Stimulated activated CD4-positive, alpha-beta T cell treated with anti-CD3 and anti-CD28 coated beads, Interleukin-15, amount 100 ng/mL, for 48 hours (primary cell): ENCODE measurements around the gene SART1.

Experiments used
- DNase-seq, 2 donors: peaks; one replicate each; pipeline ENCODE4 v3.0.0-alpha.2; 2020; ENCODE audit warnings: low read depth in 2 of 2

SART1 gene

DNA sequence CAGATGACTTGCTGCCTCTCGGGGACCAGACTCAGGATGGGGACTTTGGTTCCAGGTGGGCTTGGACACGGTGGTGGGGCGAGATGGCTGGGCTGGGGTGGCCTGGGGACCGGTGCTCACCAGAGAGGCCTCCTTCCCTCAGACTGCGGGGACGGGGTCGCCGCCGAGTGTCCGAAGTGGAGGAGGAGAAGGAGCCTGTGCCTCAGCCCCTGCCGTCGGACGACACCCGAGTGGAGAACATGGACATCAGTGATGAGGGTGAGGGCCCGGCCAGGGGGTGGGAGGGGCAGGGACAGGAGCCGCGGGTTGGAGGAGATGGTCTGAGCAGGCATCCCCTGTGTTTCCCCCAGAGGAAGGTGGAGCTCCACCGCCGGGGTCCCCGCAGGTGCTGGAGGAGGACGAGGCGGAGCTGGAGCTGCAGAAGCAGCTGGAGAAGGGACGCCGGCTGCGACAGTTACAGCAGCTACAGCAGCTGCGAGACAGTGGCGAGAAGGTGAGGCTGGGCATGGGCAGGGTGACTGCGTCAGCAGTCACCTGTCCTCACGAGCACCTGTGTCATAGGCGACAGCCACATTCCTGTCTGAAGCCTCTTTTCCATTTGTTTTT lies 5.9 kb downstream of the SART1 start:
- no peak for DNase-seq

- DNase-seq: no peak
Measured at GRCh38 chr11:65968600-65969482, 7.3 kb downstream of the SART1 start.

DNA sequence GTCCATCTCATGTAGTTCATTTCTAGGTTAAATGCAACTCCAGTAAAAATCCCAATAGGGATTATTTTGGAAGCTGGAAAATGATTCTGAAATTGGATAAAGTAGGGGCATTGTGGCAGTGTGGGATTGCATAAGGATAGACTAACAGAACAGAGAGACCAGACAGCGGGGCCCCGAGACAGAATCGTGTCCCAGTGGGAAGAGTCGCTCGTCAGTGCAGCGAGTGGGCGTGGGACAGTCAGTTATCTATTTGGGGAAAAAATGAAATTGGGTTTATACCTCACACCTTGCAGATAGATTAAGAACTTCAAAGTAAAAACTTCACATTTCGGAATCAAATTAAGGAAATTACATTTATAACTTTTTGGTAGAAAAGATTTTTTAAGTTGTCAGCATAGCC lies 10.6 kb downstream of the SART1 start:
- no peak for DNase-seq

DNA sequence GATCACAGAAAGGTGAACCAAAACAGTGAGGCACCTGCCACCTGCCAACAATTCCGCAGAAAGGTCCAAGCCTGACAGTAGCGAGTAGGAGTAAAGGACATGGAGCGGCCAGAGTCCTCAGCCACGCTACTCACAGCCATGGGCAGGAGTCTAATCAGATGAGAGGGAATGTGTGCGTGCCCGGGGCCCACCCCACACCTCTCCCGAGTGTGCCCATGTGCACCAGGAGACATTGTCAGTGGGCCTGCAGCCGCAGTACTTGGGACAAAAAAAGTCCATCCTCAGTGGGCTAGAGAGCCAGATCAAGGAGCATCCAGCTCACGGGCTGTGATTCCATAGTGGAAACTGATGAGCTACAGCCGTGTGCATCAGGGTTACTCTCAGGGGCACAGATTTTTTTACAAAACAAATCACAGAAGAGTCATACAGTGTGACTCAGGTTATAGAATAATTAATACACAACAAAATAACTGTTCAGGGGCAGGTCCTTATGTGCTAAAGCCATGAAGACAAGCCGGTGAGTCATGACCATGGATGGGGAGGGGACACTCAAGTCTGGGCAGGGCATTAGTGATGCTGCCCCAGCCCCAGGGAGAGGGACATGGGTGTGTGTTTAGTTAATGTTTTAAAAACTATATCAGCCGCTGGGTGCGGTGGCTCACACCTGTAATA lies 12.0 kb downstream of the SART1 start:
- no peak for DNase-seq

DNA sequence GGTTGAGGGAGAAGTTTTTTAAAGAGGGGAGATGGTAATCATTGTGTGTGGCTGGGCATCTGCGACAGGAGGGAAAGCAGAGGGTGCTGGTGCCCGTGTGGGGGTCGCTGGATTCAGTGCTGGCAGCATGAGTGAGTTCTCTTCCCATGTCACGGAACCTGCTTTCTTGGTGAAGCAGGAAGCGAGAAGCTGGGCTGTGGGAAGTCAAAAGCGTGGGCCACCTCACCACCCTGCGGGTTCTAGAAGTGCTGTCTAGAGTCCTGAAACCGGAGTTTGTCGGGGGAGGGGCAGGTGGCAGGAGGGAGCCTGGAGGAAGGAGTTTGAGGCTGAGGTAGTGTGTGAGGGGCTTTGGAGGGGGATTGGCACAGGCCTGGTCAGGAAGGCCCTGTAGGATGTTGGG lies 14.2 kb downstream of the SART1 start:
- DNase-seq: no peak

GRCh38 chr11:65976216-65977176 lies 15.0 kb downstream of the SART1 start:
- no peak for DNase-seq

DNA sequence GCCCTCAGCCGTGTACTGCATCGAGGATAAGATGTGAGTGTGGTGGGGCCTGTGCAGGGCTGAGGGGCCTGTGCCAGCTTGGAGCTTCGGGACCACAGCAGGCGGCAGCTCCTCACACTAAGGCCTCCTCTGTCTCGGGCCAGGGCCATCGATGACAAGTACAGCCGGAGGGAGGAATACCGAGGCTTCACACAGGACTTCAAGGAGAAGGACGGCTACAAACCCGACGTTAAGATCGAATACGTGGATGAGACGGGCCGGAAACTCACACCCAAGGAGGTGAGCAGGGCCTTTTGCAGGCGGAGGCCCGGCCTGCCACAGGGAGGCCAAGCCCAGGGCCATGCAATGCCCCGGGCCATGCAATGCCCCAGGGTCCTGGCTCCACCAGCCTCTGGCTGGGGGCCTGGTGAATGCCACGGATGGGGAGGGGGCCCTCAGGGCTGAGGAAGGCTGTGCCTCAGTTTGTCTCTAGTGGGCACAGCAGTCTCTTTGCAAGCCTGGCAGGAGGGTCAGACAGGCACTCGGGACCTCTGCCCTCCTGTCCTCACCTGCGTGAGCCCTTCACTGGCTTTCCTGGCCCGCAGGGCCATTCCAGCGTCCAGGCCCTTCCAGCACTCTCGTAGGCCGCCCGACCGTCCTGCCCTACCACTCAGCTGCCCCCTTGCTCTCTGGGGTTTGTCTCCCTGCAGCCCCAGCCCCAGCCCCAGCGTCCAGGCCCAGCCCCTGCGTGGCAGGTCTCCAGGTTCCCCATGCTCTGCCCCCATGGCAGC lies 16.3 kb downstream of the SART1 start:
- no peak for DNase-seq

GRCh38 chr11:65978391-65979238 lies 17.1 kb downstream of the SART1 start:
- DNase-seq: no peak

- DNase-seq: no peak
Measured at GRCh38 chr11:65979261-65979759, 17.8 kb downstream of the SART1 start.

GRCh38 chr11:65981101-65981740 lies 19.7 kb downstream of the SART1 start:
- no peak for DNase-seq

- no peak for DNase-seq
Measured at GRCh38 chr11:65981972-65982823, 20.7 kb downstream of the SART1 start.

DNA sequence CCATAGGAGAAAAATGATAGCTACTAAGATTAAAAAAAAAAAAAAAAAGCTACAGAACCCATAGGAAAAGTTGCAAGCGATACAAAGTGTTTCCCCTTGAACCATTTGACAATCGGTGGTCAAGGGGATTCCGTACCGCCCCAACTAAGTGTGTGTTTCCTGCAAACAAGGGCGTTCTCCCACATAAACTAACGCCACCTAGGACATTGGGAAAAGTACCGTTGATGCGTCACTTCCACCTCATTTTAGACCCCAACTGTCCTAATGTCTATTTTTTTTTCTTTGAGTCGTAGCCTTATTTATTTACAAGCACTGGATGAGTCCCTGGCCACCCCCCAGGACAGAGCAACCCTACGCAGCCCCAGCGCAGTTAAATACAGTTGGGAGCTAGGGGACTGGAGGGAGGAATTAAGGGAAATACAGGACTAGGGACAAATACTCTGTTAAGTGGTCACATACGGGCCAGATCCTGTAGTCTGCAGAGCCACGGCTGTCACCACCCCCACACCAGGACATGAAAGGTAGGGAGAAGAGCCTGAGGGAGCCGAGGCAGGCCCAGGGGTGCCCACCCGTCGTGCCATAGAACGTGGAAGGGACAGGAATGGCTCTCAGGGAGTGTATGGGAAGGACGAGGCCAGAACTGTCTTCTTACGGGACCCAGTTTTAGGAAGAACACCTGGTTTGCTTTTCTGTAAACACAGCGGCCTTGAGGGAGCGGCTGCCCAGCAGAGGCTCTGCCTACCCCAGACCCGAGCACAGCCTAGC lies 21.5 kb downstream of the SART1 start:
- DNase-seq: no peak

GRCh38 chr11:65983589-65983987 lies 22.1 kb downstream of the SART1 start:
- no peak for DNase-seq

GRCh38 chr11:65987336-65987735 lies 25.8 kb downstream of the SART1 start:
- no peak for DNase-seq

DNA sequence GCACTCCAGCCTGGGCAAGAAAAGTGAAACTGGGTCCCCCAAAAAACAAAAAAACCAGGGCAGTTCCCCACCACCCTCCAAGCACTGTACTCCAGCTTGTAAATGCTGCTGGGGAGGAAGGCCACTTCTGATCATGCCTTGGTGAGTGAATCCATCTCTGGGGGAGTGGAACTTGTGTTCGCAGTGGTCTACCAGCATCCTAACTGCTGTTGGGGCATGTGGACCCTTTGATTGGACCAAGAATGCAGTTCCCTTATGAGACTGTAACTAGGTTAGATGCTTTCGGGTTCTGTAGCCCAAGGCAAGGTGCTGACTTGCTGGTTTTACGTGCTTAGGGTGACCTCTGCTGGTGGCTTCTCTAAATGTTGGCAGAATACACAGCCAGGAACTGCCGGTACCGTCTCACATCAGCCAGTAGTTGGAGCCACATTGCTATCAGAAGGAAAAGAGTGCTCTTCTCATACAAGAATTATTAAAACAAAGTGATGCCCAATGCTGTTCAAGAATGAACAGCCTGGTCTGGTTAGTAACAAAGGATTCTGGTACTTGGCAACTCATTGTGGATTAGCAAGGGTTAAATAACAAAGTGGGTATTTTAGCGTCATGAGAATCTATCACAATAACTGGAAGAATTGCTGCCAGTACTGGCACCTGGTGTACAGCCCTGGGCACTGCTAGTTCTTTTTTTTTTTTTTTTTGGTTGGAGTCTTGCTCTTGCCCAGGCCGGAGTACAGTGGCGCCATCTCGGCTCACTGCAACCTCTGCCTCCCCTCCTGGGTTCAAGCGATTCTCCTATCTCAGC lies 27.5 kb downstream of the SART1 start:
- peak; percentile 83 to 88 for DNase-seq

GRCh38 chr11:65992056-65992455 lies 30.5 kb downstream of the SART1 start:
- DNase-seq: no peak

DNA sequence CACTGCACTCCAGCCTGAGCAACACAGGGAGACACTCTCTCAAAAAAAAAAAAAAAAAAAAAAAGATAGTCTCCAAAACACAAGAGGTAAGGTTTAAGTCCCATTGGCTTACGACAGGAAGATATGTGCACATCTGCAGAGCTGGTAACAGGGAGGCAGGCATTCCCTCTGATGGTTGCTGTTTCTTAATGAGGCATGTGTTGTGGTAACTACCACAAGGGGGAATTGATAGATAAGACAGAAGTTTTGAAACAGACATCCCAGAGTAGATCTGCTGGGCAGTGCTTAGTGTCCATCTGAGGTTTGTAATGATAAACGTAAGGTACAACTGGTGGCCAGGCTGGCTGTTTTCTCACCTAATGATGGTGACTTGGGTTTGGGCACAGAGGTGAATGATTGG lies 35.8 kb downstream of the SART1 start:
- DNase-seq: no peak
